Measurements from ENCODE around the gene IL24. TPM values are rescaled to one million over a fixed set of nuclear protein-coding genes. Genes with fewer than 3 reads are reported as not detected.

IL24 gene
- total RNA-seq, 1 donor from 2014 or later: not detected

DNA sequence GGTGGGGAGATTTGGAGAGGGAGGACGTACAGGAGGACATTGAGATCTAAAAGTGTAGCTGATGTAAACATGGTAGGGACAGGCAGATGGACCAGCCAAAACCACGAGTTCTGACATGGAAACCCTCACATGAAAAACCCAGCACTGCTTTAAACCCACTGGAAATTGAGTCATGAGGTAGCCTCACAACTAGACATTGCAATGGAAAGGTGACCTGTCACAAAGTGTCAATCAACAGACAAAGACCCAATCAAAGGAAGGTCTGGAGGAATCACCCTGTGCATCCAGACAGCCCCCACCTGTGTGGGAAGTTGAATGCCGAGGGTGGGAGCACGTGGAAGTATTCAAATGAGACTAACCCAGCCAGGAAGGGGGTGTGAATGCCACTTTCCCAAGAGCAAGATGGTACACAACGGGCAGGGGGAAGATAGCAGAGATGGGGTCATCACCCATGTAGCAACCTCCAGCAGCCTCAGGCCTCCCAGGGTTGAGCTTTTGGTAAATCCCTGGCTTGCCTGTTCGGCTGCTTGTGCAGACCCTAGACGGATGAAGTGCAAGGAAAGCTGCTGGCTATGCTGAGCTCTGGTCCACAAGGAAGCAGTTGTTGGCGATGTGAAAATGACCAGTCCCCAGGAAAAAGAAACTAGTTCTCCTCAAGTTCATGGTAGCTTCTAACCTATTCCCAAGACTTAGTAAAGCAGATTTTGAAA, 18.9 kb downstream of the IL24 start:
- Histone ChIP-seq H2AFZ (replicated peaks) (no peak overlapping the region), H3K36me3 (no peaks in the 10 kb centered on the region), H3K9me3 (ENCODE audit: low read depth) (no peaks in the 10 kb centered on the region), H3K9ac (no peak overlapping the region), H3F3A (ENCODE audit: low read depth) (no peaks in the 10 kb centered on the region), H4K20me1 (ENCODE audit: low read depth) (no peaks in the 10 kb centered on the region), H3K27ac (no peak overlapping the region), H3K4me2 (no peak overlapping the region), H3K79me2 (ENCODE audit: low read depth) (no peaks in the 10 kb centered on the region), H3K4me1 (no peaks in the 10 kb centered on the region), H3K27me3 (peaks cover 20% of the 10 kb centered on the region), H3K4me3 (no peak overlapping the region)
- H3K27ac Mint-ChIP-seq: no peak overlapping the region
- no peaks in the 10 kb centered on the region for H3K36me3 Mint-ChIP-seq
- H3K27me3 Mint-ChIP-seq (ENCODE audit: insufficient read depth, low read depth): peaks cover 10% of the 10 kb centered on the region
- DNase-seq (ENCODE audit: low spot score): no peak
- no peaks in the 10 kb centered on the region for H3K9me3 Mint-ChIP-seq
- TF ChIP-seq EZH2 (IDR thresholded peaks at IDR 0.05): no peak
- no peak for TF ChIP-seq EZH2phosphoT487 (IDR thresholded peaks at IDR 0.05)
- TF ChIP-seq, protein P1, sequence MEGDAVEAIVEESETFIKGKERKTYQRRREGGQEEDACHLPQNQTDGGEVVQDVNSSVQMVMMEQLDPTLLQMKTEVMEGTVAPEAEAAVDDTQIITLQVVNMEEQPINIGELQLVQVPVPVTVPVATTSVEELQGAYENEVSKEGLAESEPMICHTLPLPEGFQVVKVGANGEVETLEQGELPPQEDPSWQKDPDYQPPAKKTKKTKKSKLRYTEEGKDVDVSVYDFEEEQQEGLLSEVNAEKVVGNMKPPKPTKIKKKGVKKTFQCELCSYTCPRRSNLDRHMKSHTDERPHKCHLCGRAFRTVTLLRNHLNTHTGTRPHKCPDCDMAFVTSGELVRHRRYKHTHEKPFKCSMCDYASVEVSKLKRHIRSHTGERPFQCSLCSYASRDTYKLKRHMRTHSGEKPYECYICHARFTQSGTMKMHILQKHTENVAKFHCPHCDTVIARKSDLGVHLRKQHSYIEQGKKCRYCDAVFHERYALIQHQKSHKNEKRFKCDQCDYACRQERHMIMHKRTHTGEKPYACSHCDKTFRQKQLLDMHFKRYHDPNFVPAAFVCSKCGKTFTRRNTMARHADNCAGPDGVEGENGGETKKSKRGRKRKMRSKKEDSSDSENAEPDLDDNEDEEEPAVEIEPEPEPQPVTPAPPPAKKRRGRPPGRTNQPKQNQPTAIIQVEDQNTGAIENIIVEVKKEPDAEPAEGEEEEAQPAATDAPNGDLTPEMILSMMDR (IDR thresholded peaks at IDR 0.05): no peak
- no peak overlapping the region for H3K4me3 Mint-ChIP-seq
- no peaks in the 10 kb centered on the region for H3K4me1 Mint-ChIP-seq

GRCh38 chr1:206918076-206918475, 20.8 kb downstream of the IL24 start:
- Histone ChIP-seq H3K9me3 (ENCODE audit: low read depth) (no peaks in the 10 kb centered on the region), H3K4me2 (no peak overlapping the region), H3K4me3 (no peak overlapping the region), H3K79me2 (ENCODE audit: low read depth) (no peaks in the 10 kb centered on the region), H2AFZ (replicated peaks) (no peak overlapping the region), H3F3A (ENCODE audit: low read depth) (no peaks in the 10 kb centered on the region), H3K27me3 (peaks cover 9% of the 10 kb centered on the region), H3K4me1 (no peaks in the 10 kb centered on the region), H4K20me1 (ENCODE audit: low read depth) (no peaks in the 10 kb centered on the region), H3K9ac (no peak overlapping the region), H3K27ac (no peak overlapping the region), H3K36me3 (no peaks in the 10 kb centered on the region)
- H3K36me3 Mint-ChIP-seq: no peaks in the 10 kb centered on the region
- H3K27me3 Mint-ChIP-seq (ENCODE audit: insufficient read depth, low read depth): peaks cover 9% of the 10 kb centered on the region
- H3K9me3 Mint-ChIP-seq: no peaks in the 10 kb centered on the region
- TF ChIP-seq, protein P1 (IDR thresholded peaks at IDR 0.05): no peak
- TF ChIP-seq EZH2phosphoT487 (IDR thresholded peaks at IDR 0.05) (no peak), EZH2 (IDR thresholded peaks at IDR 0.05) (no peak)
- no peak overlapping the region for H3K4me3 Mint-ChIP-seq
- H3K27ac Mint-ChIP-seq: no peak overlapping the region
- H3K4me1 Mint-ChIP-seq: no peaks in the 10 kb centered on the region
- no peak for DNase-seq (ENCODE audit: low spot score)

GRCh38 chr1:206921772-206922265, 24.6 kb downstream of the IL24 start, which contains the start of gene FCMR:
FCMR (minus strand) TSS chr1:206921941; CDS start chr1:206921854, 87 bp downstream.
- Mint-ChIP-seq H3K9me3 (no peaks in the 10 kb centered on the region), H3K36me3 (no peaks in the 10 kb centered on the region), H3K27me3 (ENCODE audit: insufficient read depth, low read depth) (peaks cover 3% of the 10 kb centered on the region), H3K4me3 (no peak within 1 kb of the TSS), H3K4me1 (no peaks in the 10 kb centered on the region), H3K27ac (no peak within 1 kb of the TSS)
- Histone ChIP-seq H2AFZ (replicated peaks) (no peak within 1 kb of the TSS), H3K79me2 (ENCODE audit: low read depth) (no peaks in the 10 kb centered on the region), H3K4me1 (no peaks in the 10 kb centered on the region), H3K27me3 (no peaks in the 10 kb centered on the region), H3K9me3 (ENCODE audit: low read depth) (no peaks in the 10 kb centered on the region), H3K36me3 (no peaks in the 10 kb centered on the region), H4K20me1 (ENCODE audit: low read depth) (no peaks in the 10 kb centered on the region), H3K9ac (no peak within 1 kb of the TSS), H3K4me2 (no peak within 1 kb of the TSS), H3F3A (ENCODE audit: low read depth) (no peaks in the 10 kb centered on the region), H3K4me3 (no peak within 1 kb of the TSS), H3K27ac (no peak within 1 kb of the TSS)
- no peak for DNase-seq (ENCODE audit: low spot score)
- TF ChIP-seq EZH2phosphoT487 (IDR thresholded peaks at IDR 0.05) (no peak), EZH2 (IDR thresholded peaks at IDR 0.05) (no peak)
- TF ChIP-seq, protein P1 (IDR thresholded peaks at IDR 0.05): no peak
